Cardiac fibroblast (primary cell): ENCODE measurements around the gene FHDC1.

ENCODE experiments used
- DNase-seq, 2 donors: peaks; one replicate each; pipeline versions ENCODE4 v3.0.0 to v3.0.0-alpha.2; 2010; ENCODE audit warnings: low read depth in 2 of 2
- H3K4me3 ChIP-seq, 2 donors: replicated peaks in 1 of 2; 1 replicate in 1 of 2; 2 replicates in 1 of 2; pipeline ENCODE4 v1.5.1; 2011; ENCODE audit warnings: low read depth in 2 of 2, low read length in 2 of 2, mild to moderate bottlenecking in 2 of 2, moderate library complexity in 1 of 2
- CTCF ChIP-seq: IDR thresholded peaks from one replicate; pipeline ENCODE4 v1.5.1; 2011; ENCODE audit warnings: low read depth, mild to moderate bottlenecking, low read length, inconsistent platforms

FHDC1 gene

GRCh38 chr4:152976212-152976761 lies 40.2 kb downstream of the FHDC1 start:
- TF ChIP-seq CTCF = no peak
- no peak overlapping the region for H3K4me3 ChIP-seq
- no peak for DNase-seq

GRCh38 chr4:152979731-152980330 lies 43.7 kb downstream of the FHDC1 start:
- TF ChIP-seq CTCF = no peak
- no peak overlapping the region for H3K4me3 ChIP-seq
- no peak for DNase-seq

- H3K4me3 ChIP-seq = no peak overlapping the region
- no peak for DNase-seq
- TF ChIP-seq CTCF = no peak
Measured at GRCh38 chr4:152981278-152981677, 45.2 kb downstream of the FHDC1 start.

GRCh38 chr4:152981842-152982241 lies 45.7 kb downstream of the FHDC1 start:
- no peak for DNase-seq
- no peak for TF ChIP-seq CTCF
- no peak overlapping the region for H3K4me3 ChIP-seq

GRCh38 chr4:152983221-152983620 lies 47.1 kb downstream of the FHDC1 start:
- peak; percentile 6 to 13 for DNase-seq
- no peak overlapping the region for H3K4me3 ChIP-seq

GRCh38 chr4:152983774-152984411 lies 47.8 kb downstream of the FHDC1 start:
- no peak overlapping the region for H3K4me3 ChIP-seq

More at GRCh38 chr4:152983221-152983620, 47.1 kb downstream of the FHDC1 start:
- TF ChIP-seq CTCF = no peak

More at GRCh38 chr4:152983774-152984411, 47.8 kb downstream of the FHDC1 start:
- DNase-seq = peak; percentile 7 to 46
- TF ChIP-seq CTCF = no peak
